ENCODE data around the gene PLSCR2.
A peak's percentile ranks its signal among the peaks of the same experiment; 100 is the strongest.
"Not testable (repeated sequence)": the region's sequence is repeated elsewhere in the genome, so short reads cannot be mapped to it uniquely, and the experiment has no call there.

Gene PLSCR2, protein sequence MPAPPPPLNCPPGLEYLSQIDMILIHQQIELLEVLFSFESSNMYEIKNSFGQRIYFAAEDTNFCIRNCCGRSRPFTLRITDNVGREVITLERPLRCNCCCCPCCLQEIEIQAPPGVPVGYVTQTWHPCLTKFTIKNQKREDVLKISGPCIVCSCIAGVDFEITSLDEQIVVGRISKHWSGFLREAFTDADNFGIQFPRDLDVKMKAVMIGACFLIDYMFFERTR

DNA sequence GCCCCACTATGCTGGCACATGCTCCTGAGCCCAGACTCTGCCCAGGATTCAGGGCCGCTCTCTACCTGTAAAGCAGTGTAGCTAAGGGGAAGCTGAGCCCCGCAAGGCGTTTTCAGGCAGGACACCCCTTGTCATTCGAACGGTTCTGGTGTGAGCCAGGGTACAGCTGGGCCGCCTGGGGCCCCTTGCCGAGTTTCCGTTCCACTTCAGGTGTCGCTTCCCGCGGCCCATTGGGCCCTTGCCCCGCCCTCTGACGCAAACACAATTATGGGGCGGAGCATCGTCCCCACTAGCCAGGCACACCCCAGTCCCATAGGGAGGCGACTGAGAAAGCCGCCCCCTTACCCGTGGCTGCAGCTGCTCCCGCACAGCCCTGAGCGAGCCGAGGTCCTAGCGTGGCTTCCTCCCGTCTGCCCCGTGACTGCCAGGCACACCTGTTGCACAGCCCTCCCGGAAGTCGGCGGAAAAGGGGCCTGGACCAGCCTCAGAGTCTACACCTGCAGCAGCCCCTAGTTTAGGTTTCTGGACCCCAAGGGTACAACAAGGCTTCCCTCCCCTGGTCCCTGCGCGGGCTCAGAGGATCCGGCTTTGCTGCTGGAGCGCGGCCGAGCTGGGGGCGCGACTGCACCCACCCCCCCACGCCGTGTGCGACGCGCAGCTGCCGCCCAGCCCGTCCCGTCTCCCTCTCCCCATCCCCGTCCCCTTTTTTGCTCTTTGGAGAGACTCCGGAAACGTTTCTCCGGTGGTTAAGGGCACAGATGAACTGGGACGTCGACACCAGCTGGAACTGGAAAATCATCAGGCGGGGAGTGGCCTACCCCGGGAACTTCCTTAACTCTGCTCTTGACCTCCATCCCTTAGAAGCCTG lies at the start of gene PLSCR2:
PLSCR2 (minus strand) TSS at position 412 of the 868 bp plus-strand sequence. CDS start 9,657 bp downstream, outside the sequence.
- peak; percentile 80 for DNase-seq

DNA sequence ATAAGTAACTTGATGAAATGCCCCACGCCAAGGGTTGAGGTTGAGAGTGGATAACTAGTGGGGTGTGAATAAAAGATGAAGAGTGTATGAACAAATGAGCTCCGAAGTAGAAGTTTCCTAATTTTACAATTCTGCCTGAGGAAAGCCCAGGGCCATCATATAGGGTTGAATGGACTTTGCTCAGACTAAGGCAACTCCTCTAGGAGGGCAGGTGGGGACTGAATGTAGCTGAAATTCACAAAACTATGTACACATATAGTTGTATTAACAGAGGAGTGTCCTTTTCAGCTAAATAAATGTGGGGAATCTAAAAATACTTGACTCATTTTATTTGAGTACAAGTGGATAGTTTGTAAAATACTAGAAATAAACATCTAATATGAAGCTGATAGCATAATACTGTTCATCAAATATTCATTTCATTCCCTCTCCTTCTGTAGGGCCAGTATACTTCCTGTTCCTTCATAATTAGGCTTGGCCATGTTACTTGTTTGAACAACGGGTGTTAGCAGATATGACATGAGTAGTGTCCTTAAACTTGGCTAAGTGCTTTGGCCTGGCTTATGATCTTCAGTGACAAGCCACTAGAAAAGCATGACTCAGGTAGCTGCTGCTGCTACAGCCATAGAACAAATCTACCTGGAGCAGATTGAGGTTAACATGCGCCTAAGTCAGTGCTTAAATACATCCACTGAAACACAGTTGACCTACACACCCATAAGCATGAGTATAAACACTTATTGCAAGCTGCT lies 48.5 kb upstream of the PLSCR2 start:
- DNase-seq = peak; percentile 90

DNA sequence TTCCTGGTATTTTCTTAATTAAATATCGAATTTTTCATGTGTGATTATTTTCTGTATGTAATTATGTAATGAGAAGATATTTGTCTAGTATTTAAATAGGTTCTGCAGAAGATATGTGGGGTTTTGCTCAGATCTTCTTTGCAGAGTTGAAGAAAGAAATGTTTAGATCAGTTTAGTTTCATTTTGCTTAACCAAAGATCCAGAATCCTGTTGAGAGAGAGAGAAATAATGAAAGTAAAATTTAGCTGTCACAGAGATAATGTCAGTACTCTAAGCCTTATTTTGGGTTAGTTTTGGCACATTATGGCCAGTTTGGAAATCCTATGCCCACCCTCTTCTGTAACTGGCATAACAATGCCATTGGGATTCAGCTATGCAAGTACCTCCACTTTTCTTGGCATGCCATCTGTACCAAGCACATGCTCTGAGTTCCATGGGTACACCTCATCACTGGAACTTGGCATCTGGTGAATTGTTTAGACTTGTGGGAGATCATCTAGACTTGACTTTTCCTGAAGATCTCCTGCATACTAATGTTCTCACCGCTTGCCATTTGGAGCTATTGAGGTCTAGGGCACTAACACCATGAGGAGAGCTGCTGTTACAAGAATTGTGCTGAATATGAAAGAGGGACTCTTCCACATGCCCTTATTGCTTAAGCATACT lies 44.2 kb upstream of the PLSCR2 start:
- no peak for DNase-seq

DNA sequence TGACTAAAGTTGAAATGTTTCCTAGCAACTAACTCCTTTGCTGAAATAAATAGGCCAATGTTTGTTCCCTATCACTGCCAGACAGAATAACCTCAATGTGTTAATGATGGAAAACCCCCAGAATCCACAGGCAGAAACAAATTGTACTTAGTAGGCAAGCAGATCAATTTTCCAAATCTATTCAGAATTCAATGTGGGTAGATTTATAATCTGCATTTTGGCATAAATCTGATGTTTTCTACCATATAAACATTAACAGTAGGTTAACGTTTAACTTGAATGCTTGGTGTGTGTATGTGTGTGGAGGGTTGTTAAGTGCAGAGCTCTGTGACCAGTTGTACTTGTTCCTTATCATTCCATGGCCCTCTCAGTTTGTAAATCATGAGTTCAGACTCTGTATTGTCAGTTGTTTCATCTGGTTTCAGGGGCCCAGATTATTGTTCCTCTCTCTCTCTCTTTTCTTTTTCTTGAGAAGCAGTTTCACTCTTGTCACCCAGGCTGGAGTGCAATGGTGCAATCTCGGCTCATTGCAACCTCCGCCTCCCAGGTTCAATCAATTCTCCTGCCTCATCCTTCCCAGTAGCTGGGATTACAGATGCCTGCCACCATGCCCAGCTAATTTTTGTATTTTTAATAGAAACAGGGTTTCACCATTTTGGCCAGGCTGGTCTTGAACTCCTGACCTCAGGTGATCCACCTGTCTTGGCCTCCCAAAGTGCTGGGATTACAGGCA lies 42.2 kb upstream of the PLSCR2 start:
- no peak for DNase-seq

DNA sequence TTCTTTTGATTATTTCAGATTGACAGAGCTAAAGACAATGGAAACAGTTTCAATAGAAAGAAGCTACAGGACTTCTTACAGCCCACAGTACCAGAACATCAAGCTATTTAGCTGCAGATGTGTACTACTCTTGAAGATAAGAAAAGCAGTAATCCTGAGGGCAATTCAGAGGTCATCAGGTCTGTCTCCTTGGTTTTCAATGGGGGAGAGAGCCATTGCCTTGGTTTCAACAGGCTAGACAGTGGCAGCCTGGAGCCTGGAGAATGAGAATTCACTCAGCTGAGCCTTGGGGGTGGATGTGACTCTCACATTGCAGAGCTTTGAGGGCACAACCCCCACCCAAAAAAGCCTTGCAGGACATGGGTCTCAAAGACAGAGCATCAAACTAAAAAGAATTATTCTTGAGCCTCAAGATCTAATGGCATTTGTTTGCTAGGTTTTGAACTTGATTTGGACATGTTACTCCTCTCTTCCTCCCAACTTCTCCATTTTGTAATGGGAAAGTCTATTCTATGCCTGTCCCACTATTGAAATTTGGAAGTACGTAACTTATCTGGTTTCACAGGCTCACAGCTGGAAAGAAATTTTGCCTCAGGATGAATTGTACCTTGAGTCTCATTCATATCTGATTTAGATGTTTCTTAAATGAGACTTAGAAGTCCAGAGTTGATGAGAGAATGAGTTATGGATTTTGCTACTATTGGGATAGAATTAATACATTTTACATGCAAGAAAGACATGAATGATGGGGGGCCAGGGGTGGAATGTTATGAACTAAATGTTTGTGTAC lies 38.2 kb upstream of the PLSCR2 start:
- DNase-seq = no peak

DNA sequence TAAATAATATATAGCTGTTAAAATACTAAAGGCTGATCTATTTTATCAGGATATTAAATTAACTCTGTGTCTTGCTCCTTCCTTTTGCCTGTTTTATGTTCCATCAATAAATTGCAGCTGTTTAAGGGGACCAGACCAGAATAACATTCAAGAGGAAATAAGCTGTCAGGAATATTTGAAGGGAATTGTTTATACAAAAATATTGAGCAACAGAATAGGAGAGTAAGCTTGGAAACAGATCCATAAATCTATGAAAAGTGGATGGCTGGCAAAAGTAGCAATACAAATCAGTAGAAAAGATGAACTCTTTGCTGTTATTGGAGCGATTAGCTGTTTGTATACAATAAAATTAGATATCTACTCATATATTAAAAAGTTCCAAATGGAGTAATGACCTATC lies 36.2 kb upstream of the PLSCR2 start:
- no peak for DNase-seq

DNA sequence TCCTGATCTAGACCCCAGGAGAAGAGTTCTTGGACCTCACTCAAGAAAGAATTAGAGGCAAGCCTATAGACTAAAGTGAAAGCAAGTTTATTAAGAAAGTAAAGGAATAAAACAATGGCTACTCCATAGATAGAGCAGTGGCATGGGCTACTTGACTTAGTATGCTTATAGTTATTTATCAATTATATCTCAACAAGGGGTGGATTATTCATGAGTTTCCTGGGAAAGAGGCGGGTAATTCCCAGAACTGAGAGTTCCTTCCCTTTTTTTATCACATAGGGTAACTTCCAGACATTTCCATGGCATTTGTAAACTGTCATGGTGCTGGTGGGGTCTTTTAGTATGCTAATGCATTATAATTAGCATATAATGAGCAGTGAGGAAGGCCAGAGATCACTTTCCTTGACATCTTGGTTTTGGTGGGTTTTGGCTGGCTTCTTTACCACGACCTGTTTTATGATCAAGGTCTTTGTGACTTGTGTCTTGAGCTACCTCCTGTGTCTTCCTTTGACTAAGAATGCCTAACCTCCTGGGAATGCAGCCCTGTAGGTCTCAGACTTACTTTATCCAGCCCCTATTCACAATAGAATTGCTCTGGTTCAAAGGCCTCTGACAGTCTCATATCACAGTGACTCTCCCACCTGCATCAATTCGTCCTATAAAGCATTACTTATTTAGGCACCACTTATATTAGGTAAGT lies 35.3 kb upstream of the PLSCR2 start:
- no peak for DNase-seq

DNA sequence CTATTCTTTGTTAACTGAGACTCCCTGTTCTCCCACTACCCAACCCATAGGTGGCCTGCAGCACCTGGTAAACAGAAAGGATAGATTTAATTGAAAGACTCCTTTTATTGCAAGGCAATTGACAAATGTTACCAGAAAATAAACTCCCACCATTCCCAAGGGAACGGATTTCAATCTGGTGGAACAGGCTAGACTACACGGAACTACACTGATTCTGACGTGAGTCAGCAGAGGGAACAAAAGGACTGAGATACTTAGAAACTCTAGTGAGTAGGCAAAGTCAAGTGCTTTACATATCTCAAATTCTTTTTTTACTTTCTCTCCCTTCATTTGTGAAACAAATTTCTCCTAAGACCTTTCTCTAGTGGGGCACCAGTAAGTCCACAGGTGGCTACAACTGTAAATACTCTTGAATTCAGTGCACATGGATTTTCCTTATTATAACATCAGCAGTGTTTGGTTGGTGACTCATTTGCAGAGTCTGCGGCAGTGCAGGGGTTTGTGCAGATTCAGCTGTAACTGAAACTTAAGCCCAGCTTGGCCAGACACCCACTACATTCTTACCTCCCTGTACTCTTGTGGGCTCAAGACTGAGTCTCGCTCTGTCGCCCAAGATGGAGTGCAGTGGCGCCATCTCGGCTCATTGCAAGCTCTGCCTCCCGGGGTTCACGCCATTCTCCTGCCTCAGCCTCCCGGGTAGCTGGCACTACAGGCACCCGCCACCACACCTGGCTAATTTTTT lies 34.3 kb upstream of the PLSCR2 start:
- peak; percentile 90 for DNase-seq

DNA sequence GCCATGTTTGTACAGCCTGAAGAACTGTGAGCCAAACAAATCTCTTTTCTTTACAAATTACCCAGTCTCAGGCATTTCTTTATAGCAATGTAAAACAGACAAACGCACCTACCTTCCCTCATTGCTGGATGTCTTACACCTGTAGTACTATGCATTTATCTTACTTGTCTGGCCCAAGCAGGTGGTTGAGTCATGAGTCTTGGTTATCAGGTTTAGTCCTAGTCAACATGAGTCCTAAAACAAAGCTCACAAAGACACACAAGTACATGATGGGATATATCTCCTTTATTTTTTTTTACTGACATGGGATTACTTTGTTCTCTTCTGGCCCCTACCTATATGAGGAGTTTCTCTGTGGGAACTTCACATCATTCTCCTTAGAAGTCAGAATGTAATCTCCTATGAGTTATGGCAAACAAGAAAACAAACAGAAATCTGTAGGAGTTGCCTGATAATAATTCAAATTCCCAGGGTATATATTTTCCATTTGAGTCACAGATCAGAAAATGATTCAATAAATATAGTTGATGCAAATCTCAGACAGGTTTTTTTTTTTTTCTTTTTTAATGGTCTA lies 33.6 kb upstream of the PLSCR2 start:
- DNase-seq = no peak

DNA sequence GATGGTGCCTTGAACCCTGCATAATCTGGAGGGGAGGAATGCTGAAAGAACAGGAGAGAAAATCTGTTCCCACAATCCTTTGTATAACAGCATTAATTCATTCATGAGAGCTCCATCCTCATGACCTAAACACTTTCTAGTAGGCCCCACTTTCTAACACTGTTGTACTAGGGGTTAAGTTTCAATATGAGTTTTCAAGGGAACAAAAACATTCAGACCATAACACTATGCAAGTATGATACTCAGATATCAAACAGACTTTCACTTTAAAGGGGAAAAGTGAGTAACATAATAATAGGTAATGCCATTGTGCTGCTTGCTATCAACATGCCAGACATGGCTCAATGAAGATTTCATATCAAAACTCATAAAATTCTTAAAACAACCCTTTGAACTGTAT lies 32.4 kb upstream of the PLSCR2 start:
- DNase-seq = no peak

DNA sequence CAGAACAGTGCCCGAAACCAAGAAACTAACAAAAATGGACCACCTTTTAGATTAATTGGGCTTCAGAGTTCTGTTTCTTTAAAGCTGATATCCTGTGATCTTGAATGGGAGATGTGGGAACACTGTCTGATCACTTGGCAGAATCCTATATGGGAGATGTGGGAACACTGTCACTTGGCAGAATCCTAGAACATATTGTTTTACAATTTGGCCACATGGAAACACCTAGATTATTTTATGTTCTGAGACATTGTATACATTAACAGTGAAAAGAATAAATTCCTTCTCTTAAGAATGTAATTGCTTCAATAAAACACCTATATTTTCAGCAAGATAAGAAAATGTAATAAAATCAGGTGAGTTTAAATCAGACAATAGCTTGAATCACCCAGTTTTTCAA lies 30.3 kb upstream of the PLSCR2 start:
- DNase-seq = no peak

DNA sequence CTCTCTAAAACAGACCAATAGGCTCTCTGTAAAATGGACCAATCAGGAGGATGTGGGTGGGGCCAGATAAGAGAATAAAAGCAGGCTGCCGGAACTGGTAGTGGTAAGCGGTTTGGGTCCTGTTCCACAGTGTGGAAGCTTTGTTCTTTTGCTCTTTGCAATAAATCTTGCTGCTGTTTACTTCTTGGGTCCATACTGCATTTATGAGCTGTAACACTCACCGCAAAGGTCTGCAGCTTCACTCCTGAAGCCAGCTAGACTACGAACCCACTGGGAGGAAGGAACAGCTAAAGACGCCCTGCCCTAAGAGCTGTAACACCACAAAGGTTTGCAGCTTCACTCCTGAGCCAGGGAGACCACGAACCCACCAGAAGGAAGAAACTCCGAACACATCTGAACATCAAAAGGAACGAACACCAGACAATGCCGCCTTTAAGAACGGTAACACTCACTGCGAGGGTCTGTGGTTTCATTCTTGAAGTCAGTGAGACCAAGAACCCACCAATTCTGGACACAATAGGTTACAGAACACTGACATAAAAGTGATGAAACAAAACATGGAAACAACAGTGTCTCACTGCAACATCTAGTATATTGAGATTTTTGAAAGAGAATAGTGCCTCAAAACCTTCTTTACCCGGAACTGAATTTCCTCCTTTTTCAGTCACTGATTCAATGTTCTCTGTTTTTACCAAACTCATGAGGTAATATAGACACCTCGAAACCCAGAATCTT lies 28.8 kb upstream of the PLSCR2 start:
- no peak for DNase-seq

DNA sequence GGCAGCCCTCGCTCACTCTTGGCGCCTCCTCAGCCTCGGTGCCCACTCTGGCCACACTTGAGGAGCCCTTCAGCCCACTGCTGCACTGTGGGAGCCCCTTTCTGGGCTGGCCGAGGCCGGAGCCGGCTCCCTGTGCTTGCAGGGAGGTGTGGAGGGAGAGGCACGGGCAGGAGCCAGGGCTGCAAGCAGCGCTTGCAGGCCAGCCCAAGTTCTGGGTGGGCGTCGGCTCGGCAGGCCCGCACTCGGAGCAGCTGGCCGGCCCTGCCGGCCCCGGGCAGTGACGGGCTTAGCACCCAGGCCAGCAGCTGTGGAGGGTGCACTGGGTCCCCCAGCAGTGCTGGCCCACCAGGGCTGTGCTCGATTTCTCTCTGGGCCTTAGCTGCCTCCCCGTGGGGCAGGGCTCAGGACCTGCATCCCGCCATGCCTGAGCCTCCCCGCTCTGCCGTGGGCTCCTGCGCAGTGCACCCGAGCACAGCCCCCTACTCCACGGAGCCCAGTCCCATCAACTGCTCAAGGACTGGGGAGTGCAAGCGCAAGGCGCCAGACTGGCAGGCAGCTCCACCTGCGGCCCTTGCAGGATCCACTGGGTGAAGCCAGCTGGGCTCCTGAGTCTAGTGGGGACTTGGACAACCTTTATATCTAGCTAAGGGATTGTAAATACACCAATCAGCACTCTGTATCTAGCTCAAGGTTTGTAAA lies 27.9 kb upstream of the PLSCR2 start:
- not testable (repeated sequence) for DNase-seq

DNA sequence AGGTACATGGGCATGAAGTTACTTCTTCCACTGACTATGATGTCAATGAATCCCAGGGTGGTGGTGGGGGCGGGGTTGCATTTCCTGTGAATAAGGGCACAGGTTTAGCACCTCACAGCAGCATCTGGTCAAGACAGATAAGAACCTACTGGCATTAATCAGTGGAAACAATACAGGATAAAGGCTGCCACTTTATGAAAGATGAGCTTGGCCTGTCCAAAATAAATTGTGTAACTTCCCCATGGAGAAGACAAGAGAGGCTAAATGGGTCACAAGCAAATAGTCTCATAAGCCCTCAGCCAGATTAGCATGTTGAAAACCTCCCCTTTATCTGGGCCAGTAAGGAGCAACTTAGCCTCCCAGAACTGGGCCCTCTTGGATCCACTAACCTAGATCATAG lies 27.4 kb upstream of the PLSCR2 start:
- no peak for DNase-seq

DNA sequence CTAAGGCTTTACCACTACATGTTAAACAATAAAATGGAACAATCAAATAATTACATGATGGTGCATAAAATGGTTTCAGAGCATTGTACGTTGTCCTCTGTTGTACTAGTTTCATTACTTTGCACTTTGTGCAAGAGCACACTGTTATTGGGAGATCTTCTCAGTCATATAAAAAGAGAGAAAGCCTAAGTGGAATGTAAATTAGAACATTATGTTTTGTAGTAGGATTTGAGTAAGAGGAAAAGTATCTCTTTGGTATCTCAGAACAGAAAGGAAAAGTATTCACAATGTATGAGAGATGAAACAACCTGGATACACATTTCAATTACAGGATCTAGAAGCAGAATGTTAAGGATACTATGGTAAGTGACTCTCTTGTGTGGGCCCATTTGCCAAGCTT lies 26.9 kb upstream of the PLSCR2 start:
- no peak for DNase-seq

DNA sequence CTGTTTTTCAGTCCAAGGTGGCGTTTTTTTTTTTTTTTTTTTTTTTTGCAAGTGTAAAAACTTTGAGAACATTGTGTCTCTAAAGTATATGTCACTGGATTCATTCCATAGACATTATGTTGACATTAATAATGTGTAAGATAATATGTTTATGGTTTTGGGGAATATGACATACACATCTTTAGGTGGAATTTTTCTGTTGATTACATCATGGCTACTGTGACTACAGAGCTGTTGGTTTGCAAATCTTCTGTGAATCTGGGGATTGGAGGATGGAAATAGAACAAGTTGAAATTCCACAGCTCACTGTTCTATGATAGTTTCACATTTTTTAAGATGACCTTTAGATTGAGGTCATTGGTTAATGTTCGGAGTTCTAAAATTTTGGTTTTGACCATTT lies 24.4 kb upstream of the PLSCR2 start:
- DNase-seq = no peak

DNA sequence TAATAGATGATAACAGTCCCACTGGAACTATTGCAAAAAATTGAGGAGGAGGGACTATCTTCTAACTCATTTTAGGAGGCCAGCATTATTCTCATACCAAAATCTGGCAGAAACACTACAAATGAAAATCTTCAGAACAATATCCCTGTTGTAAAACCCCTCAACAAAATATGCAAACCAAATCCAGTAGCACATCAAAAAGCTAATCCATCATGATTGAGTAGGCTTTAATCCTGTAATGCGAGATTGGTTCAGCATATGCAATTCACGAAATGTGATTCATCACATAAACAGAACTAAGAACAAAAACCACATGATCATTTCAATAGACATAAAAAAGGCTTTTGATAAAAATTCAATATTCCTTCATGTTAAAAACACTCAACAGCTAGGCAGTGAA lies 23.9 kb upstream of the PLSCR2 start:
- DNase-seq = no peak

DNA sequence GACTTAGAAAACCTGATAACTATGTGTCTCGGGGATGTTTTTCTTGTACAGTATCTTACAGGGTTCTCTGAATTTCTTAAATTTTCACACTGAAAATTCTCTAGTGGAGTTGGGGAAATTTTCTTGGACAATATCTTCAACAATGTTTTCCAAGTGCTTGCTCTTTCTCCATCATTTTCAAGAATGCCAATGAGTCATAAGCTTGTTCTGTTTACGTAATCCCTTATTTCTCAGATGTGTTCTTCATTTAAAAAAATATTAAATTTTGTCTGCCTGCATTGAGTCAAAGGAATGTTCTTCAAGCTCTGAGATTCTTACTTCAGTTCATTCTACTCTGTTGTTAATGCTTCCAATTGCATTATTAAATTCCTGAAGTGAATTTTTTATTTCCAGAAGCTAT lies 21.9 kb upstream of the PLSCR2 start:
- no peak for DNase-seq

Measured in DMS153 (cell line).